Lower lobe of right lung (tissue), 2 donors: ENCODE measurements around the gene MMUT. TPM values are rescaled to one million over a fixed set of nuclear protein-coding genes. Genes with fewer than 3 reads are reported as not detected.

Experiments used
- ATAC-seq, 2 donors: fragments of 200-7000 bp; cut with Tn5 transposase; one replicate each; pipeline ENCODE4 v1.9.1; 2020 to 2022; ENCODE audit warnings: mild to moderate bottlenecking in 2 of 2, moderate library complexity in 2 of 2
- DNase-seq: peaks from one replicate; pipeline ENCODE4 v3.0.0-alpha.2; 2020
- H3K27ac ChIP-seq: fragments of 200-600 bp; one replicate; pipeline ENCODE4 v1.8.0; 2022
- H3K27me3 ChIP-seq: fragments of 200-600 bp; one replicate; pipeline ENCODE4 v1.8.0; 2022; ENCODE audit warnings: low read depth
- H3K36me3 ChIP-seq: fragments of 200-600 bp; one replicate; pipeline ENCODE4 v1.8.0; 2022; ENCODE audit warnings: mild to moderate bottlenecking
- H3K4me1 ChIP-seq: fragments of 200-600 bp; one replicate; pipeline ENCODE4 v1.8.0; 2022
- H3K4me3 ChIP-seq: fragments of 200-600 bp; one replicate; pipeline ENCODE4 v1.8.0; 2022; ENCODE audit warnings: mild to moderate bottlenecking
- H3K9me3 ChIP-seq: fragments of 200-600 bp; one replicate; pipeline ENCODE4 v1.8.0; 2022
- CTCF ChIP-seq: fragments of 200-600 bp; IDR thresholded peaks from one replicate; pipeline ENCODE4 v1.8.0; 2022; ENCODE audit warnings: antibody characterized with exemption, mild to moderate bottlenecking
- intact Hi-C: fragments of 100-400 bp; cut with DNase I; formaldehyde crosslinking; loops from one replicate; pipeline ENCODE4 v1.11.0; 2022
- total RNA-seq: library from RNA; stranded (reverse); fragmentation: NEBNext Ultra II Directional; extraction: Animal tissue kit (Norgen Biotek cat#: 25700); gene quantifications from one replicate; pipeline ENCODE4 v1.2.1, GENCODE V29; 2021
- donor health status: DM: no; HTN: yes; CAD: no; lungs with severe emphysema.

The MMUT gene
- total RNA-seq, 1 donor from 2014 or later: 21.9 TPM

- no peak for TF ChIP-seq CTCF
- Histone ChIP-seq H3K4me1 (peaks cover 12% of the 10 kb centered on the region), H3K4me3 (no peak overlapping the region), H3K27ac (no peak overlapping the region), H3K9me3 (no peaks in the 10 kb centered on the region), H3K27me3 (no peaks in the 10 kb centered on the region), H3K36me3 (peaks cover 84% of the 10 kb centered on the region)
- ATAC-seq (no peak), DNase-seq (no peak)
- intact Hi-C loops: no loop called here
Measured at GRCh38 chr6:49454787-49455709, 8.0 kb downstream of the MMUT start.

GRCh38 chr6:49453221-49453620, 9.8 kb downstream of the MMUT start:
- no peaks in the 10 kb centered on the region for H3K9me3 ChIP-seq
- H3K36me3 ChIP-seq: peaks cover 90% of the 10 kb centered on the region
- no peaks in the 10 kb centered on the region for H3K4me1 ChIP-seq
- H3K27ac ChIP-seq: no peak overlapping the region
- H3K4me3 ChIP-seq: no peak overlapping the region
- DNase-seq (no peak), ATAC-seq (peak in 1 of 2 donors; percentile 54)
- TF ChIP-seq CTCF: peak; percentile 27
- H3K27me3 ChIP-seq: no peaks in the 10 kb centered on the region
- intact Hi-C loops: no loop called here

- ATAC-seq (no peak), DNase-seq (no peak)
- H3K36me3 ChIP-seq: peaks cover 54% of the 10 kb centered on the region
- H3K27me3 ChIP-seq: no peaks in the 10 kb centered on the region
- no peak overlapping the region for H3K4me3 ChIP-seq
- no peaks in the 10 kb centered on the region for H3K9me3 ChIP-seq
- no peak for TF ChIP-seq CTCF
- intact Hi-C loops: no loop called here
- no peaks in the 10 kb centered on the region for H3K4me1 ChIP-seq
- H3K27ac ChIP-seq: no peak overlapping the region
Measured at GRCh38 chr6:49430866-49431265, 32.2 kb downstream of the MMUT start.

- DNase-seq (no peak), ATAC-seq (no peak)
- no peak overlapping the region for H3K4me3 ChIP-seq
- no peak for TF ChIP-seq CTCF
- H3K27me3 ChIP-seq: no peaks in the 10 kb centered on the region
- no peaks in the 10 kb centered on the region for H3K9me3 ChIP-seq
- H3K27ac ChIP-seq: no peak overlapping the region
- no peaks in the 10 kb centered on the region for H3K4me1 ChIP-seq
- intact Hi-C loops: no loop called here
- H3K36me3 ChIP-seq: peaks cover 47% of the 10 kb centered on the region
Measured at GRCh38 chr6:49430187-49430586, 32.9 kb downstream of the MMUT start.

GRCh38 chr6:49423817-49424216, 39.2 kb downstream of the MMUT start:
- H3K27ac ChIP-seq: no peak overlapping the region
- no peaks in the 10 kb centered on the region for H3K9me3 ChIP-seq
- H3K4me1 ChIP-seq: no peaks in the 10 kb centered on the region
- no peak for DNase-seq
- H3K4me3 ChIP-seq: no peak overlapping the region
- no peak for ATAC-seq
- H3K36me3 ChIP-seq: no peaks in the 10 kb centered on the region
- H3K27me3 ChIP-seq: no peaks in the 10 kb centered on the region
- TF ChIP-seq CTCF: no peak
- intact Hi-C loops: no loop called here
